Breast epithelium (tissue), 3 donors: ENCODE results near the gene CDK10.

Source experiments
- CTCF ChIP-seq, 3 donors: fragments of 450-650 bp; IDR thresholded peaks; one replicate each; pipeline ENCODE4 v1.5.1; 2016 to 2017; ENCODE audit warnings: antibody characterized with exemption in 3 of 3, mild to moderate bottlenecking in 3 of 3, moderate library complexity in 3 of 3
- POLR2AphosphoS5 ChIP-seq, 3 donors: sonication (generic); formaldehyde crosslinking; IDR thresholded peaks; one replicate each; pipeline ENCODE4 v1.6.1; 2017; ENCODE audit warnings: antibody characterized with exemption in 3 of 3

GRCh38 chr16:89706518-89707260 lies 20.2 kb downstream of the CDK10 start:
- TF ChIP-seq POLR2AphosphoS5 (IDR thresholded peaks at IDR 0.05) (no peak), CTCF (IDR thresholded peaks at IDR 0.05) (no peak)
